ENCODE measurements around the gene TRPV3.
"Not testable (repeated sequence)": the region's sequence is repeated elsewhere in the genome, so short reads cannot be mapped to it uniquely, and the experiment has no call there.

The TRPV3 gene

GRCh38 chr17:3557768-3558583 lies at the start of gene TRPV3:
TSS of gene TRPV3 (minus strand) at chr17:3557812. CDS start at chr17:3554850, 2,962 bp downstream.
- peak; percentile 60 for DNase-seq

GRCh38 chr17:3603870-3604259 lies 46.3 kb upstream of the TRPV3 start:
- no peak for DNase-seq

GRCh38 chr17:3603119-3603869 lies 45.7 kb upstream of the TRPV3 start:
- DNase-seq: no peak

GRCh38 chr17:3602499-3602898 lies 44.9 kb upstream of the TRPV3 start:
- DNase-seq: no peak

GRCh38 chr17:3600529-3601205 lies 43.1 kb upstream of the TRPV3 start:
- no peak for DNase-seq

- no peak for DNase-seq
Measured at GRCh38 chr17:3598078-3598477, 40.5 kb upstream of the TRPV3 start.

- DNase-seq: peak; percentile 38
Measured at GRCh38 chr17:3596804-3597464, 39.3 kb upstream of the TRPV3 start.

GRCh38 chr17:3594976-3595375 lies 37.4 kb upstream of the TRPV3 start:
- DNase-seq: no peak

GRCh38 chr17:3594051-3594800 lies 36.6 kb upstream of the TRPV3 start:
- peak; percentile 66 for DNase-seq

- no peak for DNase-seq
Measured at GRCh38 chr17:3593384-3593783, 35.8 kb upstream of the TRPV3 start.

GRCh38 chr17:3592216-3592860 lies 34.7 kb upstream of the TRPV3 start:
- no peak for DNase-seq

GRCh38 chr17:3590768-3591167 lies 33.2 kb upstream of the TRPV3 start:
- no peak for DNase-seq

GRCh38 chr17:3590231-3590630 lies 32.6 kb upstream of the TRPV3 start:
- no peak for DNase-seq

GRCh38 chr17:3589784-3590183 lies 32.2 kb upstream of the TRPV3 start:
- no peak for DNase-seq

- no peak for DNase-seq
Measured at GRCh38 chr17:3585826-3586225, 28.2 kb upstream of the TRPV3 start.

GRCh38 chr17:3583456-3583855 lies 25.8 kb upstream of the TRPV3 start:
- DNase-seq: no peak

- no peak for DNase-seq
Measured at GRCh38 chr17:3582915-3583314, 25.3 kb upstream of the TRPV3 start.

GRCh38 chr17:3578667-3579066 lies 21.1 kb upstream of the TRPV3 start:
- DNase-seq: not testable (repeated sequence)

GRCh38 chr17:3576970-3577369 lies 19.4 kb upstream of the TRPV3 start:
- no peak for DNase-seq

GRCh38 chr17:3575511-3575910 lies 17.9 kb upstream of the TRPV3 start:
- DNase-seq: no peak

GRCh38 chr17:3574231-3574630 lies 16.6 kb upstream of the TRPV3 start:
- DNase-seq: no peak
